H1 (cell line): ENCODE data around the gene CPSF4. TPM values are rescaled to one million over a fixed set of nuclear protein-coding genes. Genes with fewer than 3 reads are reported as not detected.

ENCODE experiments used
- CTCF ChIA-PET: fragments of 300-600 bp; sonication (Branson Sonifier 250); formaldehyde crosslinking; loops from one replicate; lab custom pipeline; 2021; ENCODE audit not compliant: partially characterized antibody; lab: Charles Lee
- POLR2A ChIA-PET: fragments of 300-600 bp; sonication (Branson Sonifier 250); formaldehyde crosslinking; loops from one replicate; lab custom pipeline; 2021; ENCODE audit warnings: inconsistent platforms; ENCODE audit not compliant: partially characterized antibody; lab: Charles Lee
- DNase-seq, 2 experiments: peaks; one replicate each; pipeline versions ENCODE4 v3.0.0 to v3.0.0-alpha.2; 2010 to 2022; ENCODE audit warnings: low spot score in 2 of 2, low read depth in 1 of 2, mixed read lengths in 1 of 2
- FAIRE-seq: peaks from 2 replicates; lab custom pipeline; 2011; peaks lifted over from hg19 to GRCh38; lab: Jason Lieb, UNC
- H2AFZ ChIP-seq: 2 replicates; pipeline ENCODE4 v1.8.1; 2012; ENCODE audit warnings: low read length, inconsistent platforms
- H2AK5ac ChIP-seq: 2 replicates; pipeline ENCODE4 v1.6.1; 2013; ENCODE audit warnings: low read depth, low read length
- H2BK120ac ChIP-seq: replicated peaks from 2 replicates; pipeline ENCODE3; 2013; ENCODE audit warnings: low read depth, low read length, inconsistent platforms
- H2BK12ac ChIP-seq: 2 replicates; pipeline ENCODE4 v1.6.1; 2013; ENCODE audit warnings: low read depth, low read length
- H2BK15ac ChIP-seq: 2 replicates; pipeline ENCODE4 v1.6.1; 2013; ENCODE audit warnings: low read length
- H2BK20ac ChIP-seq: 2 replicates; pipeline ENCODE4 v1.6.1; 2013; ENCODE audit warnings: low read length
- H2BK5ac ChIP-seq: 2 replicates; pipeline ENCODE4 v1.6.1; 2013; ENCODE audit warnings: low read depth, low read length
- H3K14ac ChIP-seq: 2 replicates; pipeline ENCODE4 v1.6.1; 2013; ENCODE audit warnings: inconsistent platforms; ENCODE audit not compliant: insufficient read length
- H3K18ac ChIP-seq: 2 replicates; pipeline ENCODE4 v1.6.1; 2013; ENCODE audit warnings: low read length; ENCODE audit errors: extremely low read depth
- H3K23ac ChIP-seq: 2 replicates; pipeline ENCODE4 v1.6.1; 2013; ENCODE audit warnings: inconsistent platforms; ENCODE audit not compliant: insufficient read length
- H3K23me2 ChIP-seq: 2 replicates; pipeline ENCODE4 v1.6.1; 2013; ENCODE audit warnings: low read depth, low read length
- H3K27ac ChIP-seq: 2 replicates; pipeline ENCODE4 v1.6.1; 2011; ENCODE audit warnings: low read depth, low read length, inconsistent platforms
- H3K27me3 ChIP-seq, 4 experiments: replicated peaks in 1 of 4; 1 replicate in 1 of 4; 2 replicates in 3 of 4; pipeline versions ENCODE4 v1.6.1 to v1.8.1; 2011 to 2013; ENCODE audit warnings: low read length in 3 of 4, mild to moderate bottlenecking in 3 of 4, inconsistent platforms in 2 of 4, mixed read lengths in 2 of 4, moderate library complexity in 1 of 4; ENCODE audit not compliant: control insufficient read depth in 3 of 4, insufficient read depth in 3 of 4; ENCODE audit errors: extremely low read depth in 1 of 4
- H3K36me3 ChIP-seq, 4 experiments: 2 replicates each; pipeline versions ENCODE4 v1.6.1 to v1.8.1; 2011 to 2013; ENCODE audit warnings: mild to moderate bottlenecking in 4 of 4, low read length in 3 of 4, moderate library complexity in 2 of 4, control low read depth in 1 of 4, inconsistent platforms in 1 of 4; ENCODE audit not compliant: insufficient read depth in 4 of 4, control insufficient read depth in 2 of 4
- H3K4ac ChIP-seq: replicated peaks from 2 replicates; pipeline ENCODE3; 2013; ENCODE audit warnings: low read length, low read depth, mixed read lengths, inconsistent platforms; ENCODE audit not compliant: insufficient read length
- H3K4me1 ChIP-seq, 4 experiments: replicated peaks in 1 of 4; 1 replicate in 1 of 4; 2 replicates in 3 of 4; pipeline versions ENCODE4 v1.6.1 to v1.8.1; 2011 to 2013; ENCODE audit warnings: low read length in 3 of 4, inconsistent platforms in 2 of 4, mixed read lengths in 1 of 4; ENCODE audit not compliant: insufficient read depth in 4 of 4, control insufficient read depth in 3 of 4
- H3K4me2 ChIP-seq, 2 experiments: 2 replicates each; pipeline versions ENCODE4 v1.6.1 to v1.8.1; 2011 to 2013; ENCODE audit warnings: low read depth in 2 of 2, low read length in 2 of 2, control low read depth in 1 of 2, inconsistent platforms in 1 of 2, mild to moderate bottlenecking in 1 of 2; ENCODE audit not compliant: insufficient read depth in 1 of 2
- H3K4me3 ChIP-seq, 4 experiments: fragments of 200-600, 300-600 bp in 1 of 4; sonication (generic), shearing (Covaris generic), sonication (Bioruptor Twin) in 1 of 4; 2 replicates each; pipeline versions ENCODE4 v1.5.1 to v1.8.1; 2011 to 2016; ENCODE audit warnings: low read length in 4 of 4, low read depth in 3 of 4, control low read depth in 2 of 4, inconsistent platforms in 2 of 4, mild to moderate bottlenecking in 2 of 4, mixed read lengths in 1 of 4, moderate library complexity in 1 of 4; ENCODE audit not compliant: insufficient read depth in 2 of 4; ENCODE audit errors: extremely low read depth in 1 of 4
- H3K56ac ChIP-seq: replicated peaks from 2 replicates; pipeline ENCODE3; 2013; ENCODE audit warnings: low read depth, mild to moderate bottlenecking, mixed read lengths, low read length, inconsistent platforms; ENCODE audit not compliant: insufficient read length
- H3K79me1 ChIP-seq: 2 replicates; pipeline ENCODE4 v1.6.1; 2013; ENCODE audit warnings: low read depth, low read length, control low read depth
- H3K79me2 ChIP-seq, 2 experiments: 2 replicates each; pipeline versions ENCODE4 v1.6.1 to v1.8.1; 2012 to 2013; ENCODE audit warnings: low read length in 2 of 2, mild to moderate bottlenecking in 2 of 2, inconsistent platforms in 1 of 2; ENCODE audit not compliant: insufficient read depth in 2 of 2, control insufficient read depth in 1 of 2
- H3K9ac ChIP-seq, 4 experiments: replicated peaks in 1 of 4; 1 replicate in 1 of 4; 2 replicates in 3 of 4; pipeline versions ENCODE4 v1.6.1 to v1.8.1; 2011 to 2013; ENCODE audit warnings: low read depth in 3 of 4, low read length in 3 of 4, control low read depth in 2 of 4, mild to moderate bottlenecking in 2 of 4, moderate library complexity in 2 of 4, inconsistent platforms in 1 of 4; ENCODE audit errors: extremely low read depth in 1 of 4
- H3K9me3 ChIP-seq, 2 experiments: 2 replicates each; pipeline versions ENCODE4 v1.6.1 to v1.8.1; 2012 to 2013; ENCODE audit warnings: mild to moderate bottlenecking in 2 of 2, moderate library complexity in 2 of 2, control low read depth in 1 of 2, inconsistent platforms in 1 of 2, low read depth in 1 of 2, low read length in 1 of 2, mixed read lengths in 1 of 2; ENCODE audit not compliant: insufficient read depth in 2 of 2
- H4K20me1 ChIP-seq, 2 experiments: replicated peaks in 1 of 2; 2 replicates each; pipeline versions ENCODE3 to v1.8.1; 2011 to 2013; ENCODE audit warnings: inconsistent platforms in 2 of 2, low read length in 2 of 2, mild to moderate bottlenecking in 1 of 2; ENCODE audit not compliant: insufficient read depth in 2 of 2, control insufficient read depth in 1 of 2
- H4K5ac ChIP-seq: 2 replicates; pipeline ENCODE4 v1.6.1; 2013; ENCODE audit warnings: low read length, low read depth, mixed read lengths, inconsistent platforms; ENCODE audit not compliant: insufficient read length
- H4K8ac ChIP-seq: 2 replicates; pipeline ENCODE4 v1.8.0; 2013; ENCODE audit warnings: mild to moderate bottlenecking, moderate library complexity, low read length, inconsistent platforms; ENCODE audit not compliant: insufficient read depth; ENCODE audit errors: extremely low read depth
- H4K91ac ChIP-seq: replicated peaks from 2 replicates; pipeline ENCODE3; 2013; ENCODE audit warnings: low read length, mixed read lengths, inconsistent platforms; ENCODE audit not compliant: insufficient read length
- TEAD4 ChIP-seq: IDR thresholded peaks from 2 replicates; pipeline ENCODE4 v1.6.1; 2012; ENCODE audit warnings: low read depth, low read length, inconsistent platforms, mixed read lengths
- WGBS, 2 experiments: shearing (Covaris generic) in 1 of 2; methylation state at CpG; one replicate each; pipeline versions ENCODE4 v1.1.6 to v1.1.7; 2013 to 2015; ENCODE audit warnings: low lambda C conversion rate in 2 of 2, mixed read lengths in 2 of 2, inconsistent platforms in 1 of 2, low coverage in 1 of 2, missing lambda C conversion rate in 1 of 2; ENCODE audit not compliant: insufficient replicate concordance in 2 of 2, insufficient coverage in 1 of 2, insufficient read length in 1 of 2; ENCODE audit errors: extremely low coverage in 1 of 2, missing lambda C conversion rate in 1 of 2; 5-methylcytosine and 5-hydroxymethylcytosine counted together
- polyA plus RNA-seq, 7 experiments: library from polyadenylated mRNA; depleted of rRNA in 3 of 7; stranded (reverse) in 5 of 7; unstranded in 2 of 7; fragments of >200 nt in 5 of 7; fragments of 200-250 nt in 2 of 7; gene quantifications; 1 replicate in 5 of 7; 2 replicates in 1 of 7; 4 replicates in 1 of 7; pipeline versions ENCODE4 v1.2.1 to v1.2.3, GENCODE V29; 2011 to 2013; ENCODE audit warnings: missing spikeins in 2 of 7, mixed read lengths in 2 of 7
- total RNA-seq: library from RNA; stranded (reverse); fragmentation: NEBNext Ultra II Directional; extraction: Animal tissue kit (Norgen Biotek cat#: 25700); gene quantifications from 2 replicates; pipeline ENCODE4 v1.2.1, GENCODE V29; 2021

Gene CPSF4
- total and polyA plus RNA-seq, 2 of the 8 experiments (the other 6 are each of a cell fraction or from before 2014, with no cell fraction given) = 77.5 to 103 TPM

DNA sequence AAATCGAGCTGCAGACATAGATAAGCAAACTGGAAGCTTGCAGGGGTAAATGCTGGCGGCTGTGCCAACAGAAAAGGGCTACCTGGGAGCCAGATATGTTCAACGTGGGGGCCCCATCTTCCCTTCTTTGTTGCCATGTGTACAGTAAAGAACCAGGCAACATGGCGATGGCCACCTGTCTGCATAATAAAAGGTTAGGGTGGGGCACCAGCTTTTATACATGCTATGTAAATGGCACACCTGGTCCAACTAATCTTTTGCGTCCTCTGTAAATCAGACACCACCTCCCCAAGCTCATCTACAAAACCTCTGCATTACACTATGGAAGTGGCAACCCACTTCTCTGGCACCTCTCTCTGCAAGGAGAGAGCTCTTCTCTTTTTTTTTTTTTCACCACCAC lies 16.1 kb upstream of the CPSF4 start:
- no peak overlapping the region for H3K4ac ChIP-seq
- no peak overlapping the region for H2BK15ac ChIP-seq
- H4K5ac ChIP-seq = no peak overlapping the region
- no peak overlapping the region for H3K4me2 ChIP-seq
- H3K79me1 ChIP-seq = no peaks in the 10 kb centered on the region; the same call in none of the 2 replicates
- WGBS, 2 experiments = 91% methylated on average over 5 of the region's 5 CpGs; no CpG with 5 or more reads in 1 of the 2 experiments
- no peak overlapping the region for H3K27ac ChIP-seq
- no peaks in the 10 kb centered on the region; a peak in 1 of 4 replicates for H3K9me3 ChIP-seq
- H3K23me2 ChIP-seq = no peaks in the 10 kb centered on the region
- no peak overlapping the region for H3K18ac ChIP-seq
- H3K56ac ChIP-seq = no peak overlapping the region
- no peak overlapping the region for H4K8ac ChIP-seq
- POLR2A ChIA-PET = interaction anchor here (0.6 to 4.3 kb wide), 11 partner anchors 9 to 512 kb away, joined by 3 to 25 read pairs (median 3); partner anchors contain the start of genes BUD31, CPSF4, PDAP1 and PTCD1
- H4K91ac ChIP-seq = no peak overlapping the region
- H3K4me3 ChIP-seq = no peak overlapping the region
- TF ChIP-seq TEAD4 = no peak
- H3K79me2 ChIP-seq = no peaks in the 10 kb centered on the region
- CTCF ChIA-PET = interaction anchor here (0.7 to 1.1 kb wide), 3 partner anchors 19 to 44 kb away, joined by 3 read pairs; partner anchors contain the start of gene ATP5MF
- peaks cover 22 to 63% (median 51%) of the 10 kb centered on the region in 4 experiments for H3K36me3 ChIP-seq
- no peak overlapping the region for H2BK20ac ChIP-seq
- no peak overlapping the region for H2BK5ac ChIP-seq
- no peak overlapping the region for H3K9ac ChIP-seq
- no peak overlapping the region for H2AFZ ChIP-seq
- H3K23ac ChIP-seq = no peak overlapping the region
- no peak for FAIRE-seq
- H2BK120ac ChIP-seq = no peak overlapping the region
- DNase-seq = no peak
- H2BK12ac ChIP-seq = no peak overlapping the region
- H4K20me1 ChIP-seq = peaks cover 3 to 13% of the 10 kb centered on the region in 2 experiments
- no peak overlapping the region for H3K14ac ChIP-seq
- H3K27me3 ChIP-seq = no peaks in the 10 kb centered on the region; a peak in 1 of 7 replicates
- no peak overlapping the region for H2AK5ac ChIP-seq
- no peaks in the 10 kb centered on the region; a peak in 1 of 7 replicates for H3K4me1 ChIP-seq
